Measurements from ENCODE around the gene BRD7.

Gene BRD7

DNA sequence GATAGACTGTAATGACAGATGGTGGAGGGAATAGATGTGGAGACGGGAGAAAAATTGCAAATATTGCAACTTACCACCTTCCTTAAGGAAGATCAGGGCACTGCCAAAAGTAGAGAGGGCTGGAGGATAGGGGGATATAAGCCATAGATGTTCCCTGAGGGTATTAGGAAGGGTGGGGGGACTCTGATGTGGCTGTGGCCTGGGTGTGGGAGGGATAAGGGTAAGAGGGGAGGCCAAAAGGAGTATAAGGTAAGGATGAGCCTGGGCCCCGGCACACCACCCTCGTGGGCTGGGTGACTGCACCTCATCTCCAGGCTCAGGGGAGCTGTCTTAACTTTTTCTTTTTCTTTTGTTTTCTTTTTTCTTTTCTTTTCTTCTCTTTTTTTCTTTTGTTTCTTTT, 30.6 kb upstream of the BRD7 start:
- Histone ChIP-seq H3K4me3 (ENCODE audit: low read length) (no peak overlapping the region), H3K4me1 (ENCODE audit: control insufficient read depth, low read depth, low read length) (peaks cover 6% of the 10 kb centered on the region), H3K27me3 (ENCODE audit: control insufficient read depth, insufficient read depth, low read length) (no peaks in the 10 kb centered on the region), H3K9me3 (ENCODE audit: control insufficient read depth, low read depth, low read length) (no peaks in the 10 kb centered on the region), H3K36me3 (ENCODE audit: control insufficient read depth, low read depth, low read length) (no peaks in the 10 kb centered on the region), H3K9ac (ENCODE audit: low read length) (no peak overlapping the region), H3K27ac (ENCODE audit: low read length) (no peak overlapping the region)

DNA sequence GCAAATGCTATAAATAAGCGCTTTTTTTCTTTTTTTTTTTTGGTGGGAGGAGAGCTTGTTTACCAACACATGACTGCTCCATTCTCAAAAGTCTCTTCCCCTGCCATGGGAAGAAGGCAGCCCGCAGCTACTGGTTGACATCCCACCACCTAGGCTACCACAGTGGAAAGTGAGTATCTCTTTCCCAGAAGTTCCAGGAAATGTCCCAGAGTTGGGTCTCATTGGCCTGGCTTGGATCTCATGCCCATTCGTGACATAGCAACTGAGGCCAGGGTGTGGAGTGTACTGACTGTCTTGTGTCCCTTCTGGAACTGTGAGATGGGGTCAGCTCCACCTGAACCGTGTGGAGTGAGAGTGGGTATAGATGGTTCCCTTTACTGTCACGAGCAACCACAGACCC, 29.5 kb upstream of the BRD7 start:
- Histone ChIP-seq H3K9me3 (ENCODE audit: control insufficient read depth, low read depth, low read length) (no peaks in the 10 kb centered on the region), H3K27ac (ENCODE audit: low read length) (no peak overlapping the region), H3K4me1 (ENCODE audit: control insufficient read depth, low read depth, low read length) (peaks cover 6% of the 10 kb centered on the region), H3K4me3 (ENCODE audit: low read length) (no peak overlapping the region), H3K36me3 (ENCODE audit: control insufficient read depth, low read depth, low read length) (no peaks in the 10 kb centered on the region), H3K9ac (ENCODE audit: low read length) (no peak overlapping the region), H3K27me3 (ENCODE audit: control insufficient read depth, insufficient read depth, low read length) (no peaks in the 10 kb centered on the region)

DNA sequence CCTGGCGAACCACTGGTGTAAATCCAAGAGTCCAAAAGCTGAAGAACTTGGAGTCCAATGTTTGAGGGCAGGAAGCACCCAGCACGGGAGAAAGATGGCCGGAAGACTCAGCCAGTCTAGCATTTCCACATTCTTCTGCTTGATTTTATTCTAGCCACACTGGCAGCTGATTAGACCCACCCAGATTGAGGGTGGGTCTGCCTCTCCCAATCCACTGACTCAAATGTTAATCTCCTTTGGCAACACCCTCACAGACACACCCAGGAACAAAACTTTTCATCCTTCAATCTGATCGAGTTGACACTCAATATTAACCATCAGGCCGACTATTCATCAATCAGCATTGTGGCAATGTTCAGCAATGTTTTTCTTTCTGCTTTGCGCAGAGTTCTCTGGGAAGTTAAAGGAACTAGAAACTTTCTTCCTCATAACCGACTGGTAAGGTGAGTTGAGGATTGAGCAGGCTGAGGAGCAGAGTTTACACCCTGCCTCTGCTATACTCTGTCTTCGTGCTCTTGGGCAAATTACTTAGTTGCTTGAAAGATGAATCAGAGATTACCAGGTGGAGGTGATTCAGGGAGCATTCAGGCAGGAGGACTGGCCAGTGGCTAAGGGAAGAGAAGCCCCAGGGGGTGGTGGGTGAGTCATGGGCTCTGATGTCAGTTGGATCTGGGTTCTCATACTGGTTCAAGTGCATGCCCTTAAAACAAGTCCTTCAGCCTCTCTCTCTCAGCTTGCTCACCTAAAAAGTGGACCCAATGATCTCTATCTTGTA, 28.2 kb upstream of the BRD7 start:
- no peak overlapping the region for H3K27ac ChIP-seq (ENCODE audit: low read length)
- no peaks in the 10 kb centered on the region for H3K36me3 ChIP-seq (ENCODE audit: control insufficient read depth, low read depth, low read length)
- no peaks in the 10 kb centered on the region for H3K9me3 ChIP-seq (ENCODE audit: control insufficient read depth, low read depth, low read length)
- no peaks in the 10 kb centered on the region for H3K27me3 ChIP-seq (ENCODE audit: control insufficient read depth, insufficient read depth, low read length)
- H3K4me3 ChIP-seq (ENCODE audit: low read length): no peak overlapping the region
- H3K4me1 ChIP-seq (ENCODE audit: control insufficient read depth, low read depth, low read length): peaks cover 6% of the 10 kb centered on the region
- H3K9ac ChIP-seq (ENCODE audit: low read length): no peak overlapping the region

DNA sequence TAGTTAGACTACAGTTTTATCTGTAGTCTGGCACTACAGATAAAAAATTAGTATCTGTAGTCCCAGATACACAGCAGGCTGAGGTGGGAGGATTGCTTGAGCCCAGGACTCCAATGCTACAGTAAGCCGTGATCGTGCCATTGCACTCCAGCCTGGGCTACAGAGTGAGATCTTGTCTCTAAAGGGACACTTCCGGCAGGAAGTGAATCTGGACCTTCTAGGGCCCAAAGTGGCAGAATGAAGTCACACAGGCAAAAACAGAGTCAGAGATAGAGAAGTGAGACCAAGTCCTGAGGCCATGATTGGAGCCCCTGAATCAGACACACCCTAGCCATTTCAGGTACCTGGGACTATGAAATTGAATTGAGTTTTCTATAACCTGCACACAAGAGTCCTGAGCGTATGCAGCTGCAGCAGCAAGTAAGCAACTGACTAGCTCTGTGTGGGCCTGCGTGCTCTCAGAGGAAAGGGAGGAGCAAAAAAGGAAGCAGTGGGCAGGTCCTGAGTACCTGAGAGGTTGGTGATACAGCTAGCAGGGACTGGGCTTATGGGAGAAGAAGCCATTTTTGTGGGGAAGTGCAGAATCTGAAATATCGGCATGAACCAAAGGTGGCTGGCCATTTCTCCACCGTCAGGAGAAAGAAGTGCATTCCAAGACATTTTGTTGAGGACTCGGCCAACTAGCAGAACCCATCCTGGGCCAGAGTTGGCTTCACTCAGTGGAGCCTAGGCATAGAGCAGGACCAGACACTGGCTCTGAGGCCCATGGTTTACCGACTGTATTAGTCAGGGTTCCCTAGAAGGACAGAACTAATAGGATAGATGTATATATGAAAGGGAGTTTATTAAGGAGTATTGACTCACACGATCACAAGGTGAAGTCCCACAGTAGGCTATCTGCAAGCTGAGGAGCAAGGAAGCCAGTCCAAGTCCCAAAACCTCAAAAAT, 27.2 kb upstream of the BRD7 start:
- H3K36me3 ChIP-seq (ENCODE audit: control insufficient read depth, low read depth, low read length): no peaks in the 10 kb centered on the region
- H3K9me3 ChIP-seq (ENCODE audit: control insufficient read depth, low read depth, low read length): no peaks in the 10 kb centered on the region
- no peak overlapping the region for H3K4me3 ChIP-seq (ENCODE audit: low read length)
- no peaks in the 10 kb centered on the region for H3K27me3 ChIP-seq (ENCODE audit: control insufficient read depth, insufficient read depth, low read length)
- no peak overlapping the region for H3K27ac ChIP-seq (ENCODE audit: low read length)
- H3K4me1 ChIP-seq (ENCODE audit: control insufficient read depth, low read depth, low read length): peaks cover 6% of the 10 kb centered on the region
- no peak overlapping the region for H3K9ac ChIP-seq (ENCODE audit: low read length)

DNA sequence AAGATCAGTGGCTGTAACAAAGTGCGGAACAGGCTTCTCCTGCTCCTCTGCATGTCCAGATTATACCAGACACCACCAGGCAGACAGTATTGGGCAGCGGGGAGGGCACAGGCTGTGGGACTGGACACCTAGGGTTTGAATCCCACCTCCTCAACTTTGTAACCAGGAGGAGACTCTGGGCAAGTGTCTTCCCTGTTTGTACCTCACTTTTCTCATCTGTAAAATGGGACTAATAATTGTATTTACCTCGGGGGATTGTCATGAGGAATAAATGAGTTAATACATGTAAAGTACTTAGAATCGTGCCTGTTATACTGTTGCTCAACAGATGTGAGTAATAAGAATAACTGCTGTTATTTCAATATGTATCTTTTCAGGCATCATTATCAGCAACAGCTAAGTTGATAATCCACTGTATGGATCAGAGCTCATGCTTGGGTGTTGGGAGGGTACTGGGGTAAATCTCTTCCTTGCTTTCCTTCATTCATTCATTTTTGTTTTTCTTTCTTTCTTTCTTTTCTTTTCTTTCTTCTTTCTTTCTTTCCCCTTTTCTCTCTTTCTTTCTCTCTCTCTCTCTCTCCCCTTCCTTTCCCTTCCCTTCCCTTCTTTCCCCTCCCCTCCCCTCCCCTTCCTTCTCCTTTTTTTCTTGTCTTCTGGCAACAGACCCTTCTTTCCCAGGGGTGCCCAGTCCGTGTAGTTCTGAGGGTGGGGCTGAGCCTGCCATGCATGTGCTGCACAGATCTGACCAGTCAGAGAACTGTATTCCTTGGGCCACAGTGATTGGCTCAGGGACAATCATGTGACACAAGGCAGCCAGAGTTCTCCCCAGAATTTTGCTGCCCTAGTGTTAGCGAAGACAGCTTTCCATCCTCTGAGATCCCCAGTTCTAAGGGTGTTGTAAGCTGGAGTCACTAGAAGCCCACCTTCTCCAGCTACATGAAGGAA, 25.3 kb upstream of the BRD7 start:
- no peak overlapping the region for H3K4me3 ChIP-seq (ENCODE audit: low read length)
- no peak overlapping the region for H3K27ac ChIP-seq (ENCODE audit: low read length)
- H3K9me3 ChIP-seq (ENCODE audit: control insufficient read depth, low read depth, low read length): no peaks in the 10 kb centered on the region
- no peaks in the 10 kb centered on the region for H3K27me3 ChIP-seq (ENCODE audit: control insufficient read depth, insufficient read depth, low read length)
- no peaks in the 10 kb centered on the region for H3K36me3 ChIP-seq (ENCODE audit: control insufficient read depth, low read depth, low read length)
- H3K4me1 ChIP-seq (ENCODE audit: control insufficient read depth, low read depth, low read length): peaks cover 6% of the 10 kb centered on the region
- H3K9ac ChIP-seq (ENCODE audit: low read length): no peak overlapping the region

DNA sequence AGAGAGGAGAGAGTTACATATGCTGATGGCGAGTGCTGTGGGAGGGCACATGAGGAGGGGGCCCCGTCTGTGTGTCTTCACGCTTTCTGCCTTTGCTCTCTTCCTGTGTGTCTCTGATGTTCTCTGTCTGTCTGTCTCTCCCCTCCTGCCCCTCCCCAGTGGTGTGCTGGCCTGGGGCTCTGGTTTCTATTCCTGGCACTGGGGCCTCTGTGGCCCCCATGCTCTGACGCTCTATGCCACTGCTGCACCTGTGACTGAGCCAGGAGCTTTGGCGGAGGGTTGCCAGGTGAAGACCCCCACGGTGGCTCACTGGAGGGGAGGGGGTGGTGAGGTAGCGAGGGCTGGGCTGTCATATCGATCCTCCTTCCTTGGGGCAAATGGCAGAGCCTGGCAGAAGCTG, 24.6 kb upstream of the BRD7 start:
- peaks cover 6% of the 10 kb centered on the region for H3K4me1 ChIP-seq (ENCODE audit: control insufficient read depth, low read depth, low read length)
- no peaks in the 10 kb centered on the region for H3K36me3 ChIP-seq (ENCODE audit: control insufficient read depth, low read depth, low read length)
- H3K27ac ChIP-seq (ENCODE audit: low read length): no peak overlapping the region
- H3K4me3 ChIP-seq (ENCODE audit: low read length): no peak overlapping the region
- H3K27me3 ChIP-seq (ENCODE audit: control insufficient read depth, insufficient read depth, low read length): no peaks in the 10 kb centered on the region
- H3K9ac ChIP-seq (ENCODE audit: low read length): no peak overlapping the region
- no peaks in the 10 kb centered on the region for H3K9me3 ChIP-seq (ENCODE audit: control insufficient read depth, low read depth, low read length)

DNA sequence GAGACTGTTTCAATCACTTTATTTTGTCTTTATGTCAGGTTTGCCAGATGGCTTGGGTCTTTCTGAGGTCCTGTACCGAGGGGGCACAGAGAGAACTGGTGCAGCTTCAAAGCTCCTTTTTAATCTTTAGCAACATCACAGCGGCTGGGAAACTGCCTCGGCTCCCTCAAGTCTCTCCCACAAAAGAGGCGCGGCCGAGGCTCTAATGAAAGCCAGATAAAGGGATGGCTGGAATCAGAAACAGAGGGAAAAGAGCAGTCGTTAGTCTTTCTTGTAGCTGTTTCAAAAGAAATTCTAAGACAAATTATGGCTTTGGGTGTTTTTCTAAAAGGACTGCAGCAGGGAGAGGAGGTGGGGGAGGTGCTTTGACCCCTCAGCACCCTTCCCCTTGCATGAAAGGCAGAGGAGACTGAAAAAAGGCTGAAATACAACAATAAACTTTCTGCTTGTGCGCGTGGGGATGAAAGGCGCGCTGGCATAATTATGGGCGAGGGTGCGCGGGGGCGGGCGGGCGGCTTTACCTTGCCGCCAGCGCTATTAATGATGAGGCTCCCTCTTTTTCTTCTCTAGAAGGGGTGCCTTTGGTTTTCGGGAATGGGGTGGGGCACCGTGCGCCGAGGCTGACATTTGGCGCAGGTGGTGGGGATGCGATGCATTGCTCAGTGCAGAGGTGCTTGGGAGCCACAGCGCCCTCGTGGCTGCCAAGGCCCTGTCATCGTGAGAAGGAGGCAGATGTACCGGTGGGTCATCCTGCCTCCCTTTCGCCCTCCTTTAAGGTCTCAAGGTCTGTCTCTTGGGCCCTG, 22.3 kb upstream of the BRD7 start:
- Histone ChIP-seq H3K27ac (ENCODE audit: low read length) (no peak overlapping the region), H3K27me3 (ENCODE audit: control insufficient read depth, insufficient read depth, low read length) (no peaks in the 10 kb centered on the region), H3K9ac (ENCODE audit: low read length) (no peak overlapping the region), H3K4me1 (ENCODE audit: control insufficient read depth, low read depth, low read length) (peaks cover 6% of the 10 kb centered on the region), H3K36me3 (ENCODE audit: control insufficient read depth, low read depth, low read length) (no peaks in the 10 kb centered on the region), H3K4me3 (ENCODE audit: low read length) (no peak overlapping the region), H3K9me3 (ENCODE audit: control insufficient read depth, low read depth, low read length) (no peaks in the 10 kb centered on the region)

DNA sequence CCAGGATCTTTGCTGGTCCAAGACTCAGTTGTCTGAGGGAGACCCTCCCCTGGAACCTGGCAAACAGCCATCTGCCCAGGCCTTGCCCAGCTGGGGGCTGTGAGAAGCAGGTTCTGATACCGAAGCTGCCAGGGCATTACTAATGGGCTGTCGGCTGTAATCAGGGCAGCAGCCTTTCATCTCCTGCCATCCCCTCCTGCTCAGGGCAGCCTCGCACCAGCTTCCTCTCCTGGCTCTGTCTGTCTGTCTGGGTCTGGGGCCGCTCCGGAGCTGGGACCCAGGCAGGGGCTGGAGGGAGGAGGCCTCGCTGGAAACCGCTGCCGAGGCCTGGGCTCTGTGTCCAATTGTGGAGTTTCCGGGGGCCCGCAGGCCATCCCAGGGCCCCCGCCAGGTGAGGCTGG, 21.6 kb upstream of the BRD7 start:
- H3K9ac ChIP-seq (ENCODE audit: low read length): no peak overlapping the region

DNA sequence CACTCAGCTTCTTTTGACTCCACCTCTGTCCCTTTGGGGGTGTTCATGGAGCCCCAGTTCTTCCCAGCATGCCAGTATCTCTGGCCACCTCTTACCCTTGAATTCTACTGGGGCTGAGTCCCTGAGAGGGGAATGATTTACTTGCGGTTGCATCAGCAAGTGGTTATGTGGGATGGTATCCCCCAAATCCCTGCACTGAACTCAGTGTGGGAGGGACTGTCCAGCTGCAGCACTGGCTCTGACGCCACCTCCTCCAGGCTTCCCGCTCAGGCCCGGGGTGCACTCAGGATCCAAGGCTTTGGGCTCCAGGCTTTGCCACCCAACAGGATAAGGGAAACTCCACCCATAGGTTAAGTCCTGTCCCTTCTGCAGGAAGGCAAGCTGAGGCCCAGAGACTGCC, 21.1 kb upstream of the BRD7 start:
- no peak overlapping the region for H3K4me3 ChIP-seq (ENCODE audit: low read length)
- H3K4me1 ChIP-seq (ENCODE audit: control insufficient read depth, low read depth, low read length): peaks cover 3% of the 10 kb centered on the region
- H3K36me3 ChIP-seq (ENCODE audit: control insufficient read depth, low read depth, low read length): no peaks in the 10 kb centered on the region
- no peak overlapping the region for H3K27ac ChIP-seq (ENCODE audit: low read length)
- H3K9ac ChIP-seq (ENCODE audit: low read length): no peak overlapping the region
- H3K27me3 ChIP-seq (ENCODE audit: control insufficient read depth, insufficient read depth, low read length): no peaks in the 10 kb centered on the region
- H3K9me3 ChIP-seq (ENCODE audit: control insufficient read depth, low read depth, low read length): no peaks in the 10 kb centered on the region

More for the DNA sequence above, 21.6 kb upstream of the BRD7 start:
- Histone ChIP-seq H3K4me3 (ENCODE audit: low read length) (no peak overlapping the region), H3K27ac (ENCODE audit: low read length) (no peak overlapping the region), H3K36me3 (ENCODE audit: control insufficient read depth, low read depth, low read length) (no peaks in the 10 kb centered on the region), H3K27me3 (ENCODE audit: control insufficient read depth, insufficient read depth, low read length) (no peaks in the 10 kb centered on the region), H3K9me3 (ENCODE audit: control insufficient read depth, low read depth, low read length) (no peaks in the 10 kb centered on the region), H3K4me1 (ENCODE audit: control insufficient read depth, low read depth, low read length) (peaks cover 6% of the 10 kb centered on the region)

DNA sequence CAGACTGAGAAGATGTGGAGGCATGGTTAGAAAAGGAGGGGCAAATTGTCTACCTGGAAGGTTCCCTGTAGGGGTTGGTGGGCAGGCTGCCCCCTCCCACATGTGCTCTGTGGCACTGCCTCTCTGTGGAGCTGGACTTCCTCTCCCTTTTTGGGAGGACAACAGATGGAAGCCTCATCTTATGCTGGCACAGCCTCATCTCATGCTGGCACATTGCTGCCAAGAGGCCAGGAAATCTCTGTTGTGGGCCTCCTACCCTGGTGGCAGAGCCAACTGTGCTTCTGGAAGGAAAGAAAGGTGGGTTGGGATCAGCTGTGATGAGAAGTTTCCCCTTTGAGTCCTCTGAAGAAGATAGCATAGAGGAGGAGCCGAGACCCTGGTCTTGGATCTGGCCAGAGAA, 19.7 kb upstream of the BRD7 start:
- Histone ChIP-seq H3K9ac (ENCODE audit: low read length) (no peak overlapping the region), H3K4me1 (ENCODE audit: control insufficient read depth, low read depth, low read length) (no peaks in the 10 kb centered on the region), H3K36me3 (ENCODE audit: control insufficient read depth, low read depth, low read length) (no peaks in the 10 kb centered on the region), H3K4me3 (ENCODE audit: low read length) (no peak overlapping the region), H3K27ac (ENCODE audit: low read length) (no peak overlapping the region), H3K27me3 (ENCODE audit: control insufficient read depth, insufficient read depth, low read length) (no peaks in the 10 kb centered on the region), H3K9me3 (ENCODE audit: control insufficient read depth, low read depth, low read length) (no peaks in the 10 kb centered on the region)

Data from iPS-18a (cell line).